Keratinocyte (primary cell): ENCODE data around the gene MRPL24. TPM values are rescaled to one million over a fixed set of nuclear protein-coding genes. Genes with fewer than 3 reads are reported as not detected.

Experiments used
- DNase-seq: peaks from one replicate; pipeline ENCODE4 v3.0.0-alpha.2; 2011; ENCODE audit warnings: low read depth, missing footprints, low spot score
- FAIRE-seq: peaks from 2 replicates; lab custom pipeline; 2011; peaks lifted over from hg19 to GRCh38; lab: Jason Lieb, UNC
- H2AFZ ChIP-seq: 2 replicates; pipeline ENCODE4 v1.6.0; 2012; ENCODE audit warnings: low read length, control low read depth, inconsistent platforms; ENCODE audit not compliant: control insufficient read depth
- H3K27ac ChIP-seq: 2 replicates; pipeline ENCODE4 v1.5.1; 2011; ENCODE audit warnings: low read length; ENCODE audit not compliant: control insufficient read depth, insufficient read depth
- H3K27me3 ChIP-seq: 3 replicates; pipeline ENCODE4 v1.6.0; 2011; ENCODE audit warnings: low read length; ENCODE audit not compliant: control insufficient read depth, insufficient read depth; ENCODE audit errors: extremely low read depth
- H3K36me3 ChIP-seq, 2 experiments: 2 replicates in 1 of 2; 3 replicates in 1 of 2; pipeline ENCODE4 v1.5.1; 2011; ENCODE audit warnings: low read length in 2 of 2, mild to moderate bottlenecking in 1 of 2; ENCODE audit not compliant: control insufficient read depth in 2 of 2, insufficient read depth in 2 of 2; ENCODE audit errors: extremely low read depth in 1 of 2
- H3K4me1 ChIP-seq: 3 replicates; pipeline ENCODE4 v1.5.1; 2011; ENCODE audit warnings: low read length; ENCODE audit not compliant: control insufficient read depth, insufficient read depth; ENCODE audit errors: extremely low read depth
- H3K4me2 ChIP-seq: 3 replicates; pipeline ENCODE4 v1.6.0; 2011; ENCODE audit warnings: low read depth, low read length; ENCODE audit not compliant: control insufficient read depth, insufficient read depth; ENCODE audit errors: extremely low read depth
- H3K4me3 ChIP-seq, 3 experiments: fragments of 200-600 bp in 1 of 3; sonication (generic) in 1 of 3; 2 replicates in 2 of 3; 3 replicates in 1 of 3; pipeline ENCODE4 v1.5.1; 2011 to 2016; ENCODE audit warnings: low read length in 3 of 3, mild to moderate bottlenecking in 3 of 3, control low read depth in 2 of 3, inconsistent platforms in 1 of 3, low read depth in 1 of 3, mixed read lengths in 1 of 3, mixed run types in 1 of 3, moderate library complexity in 1 of 3; ENCODE audit not compliant: control insufficient read depth in 2 of 3, insufficient read depth in 2 of 3; ENCODE audit errors: extremely low read depth in 1 of 3
- H3K79me2 ChIP-seq: 2 replicates; pipeline ENCODE4 v1.6.0; 2012; ENCODE audit warnings: low read length; ENCODE audit not compliant: control insufficient read depth, insufficient read depth
- H3K9ac ChIP-seq: 3 replicates; pipeline ENCODE4 v1.6.0; 2011; ENCODE audit warnings: low read length; ENCODE audit not compliant: control insufficient read depth, insufficient read depth; ENCODE audit errors: extremely low read depth
- H3K9me1 ChIP-seq: 3 replicates; pipeline ENCODE4 v1.6.0; 2011; ENCODE audit warnings: low read length; ENCODE audit not compliant: control insufficient read depth, insufficient read depth; ENCODE audit errors: extremely low read depth
- H3K9me3 ChIP-seq: 2 replicates; pipeline ENCODE4 v1.5.1; 2012; ENCODE audit warnings: low read depth, low read length; ENCODE audit not compliant: control insufficient read depth
- H4K20me1 ChIP-seq: 3 replicates; pipeline ENCODE4 v1.6.0; 2011; ENCODE audit warnings: low read length; ENCODE audit not compliant: control insufficient read depth, insufficient read depth; ENCODE audit errors: extremely low read depth
- EZH2 ChIP-seq: IDR thresholded peaks from one replicate; pipeline ENCODE4 v1.6.1; 2012; ENCODE audit warnings: inconsistent platforms, mild to moderate bottlenecking, low read length, moderate library complexity
- dilution Hi-C: fragments of 300-500 bp; cut with MboI; formaldehyde crosslinking; loops from one replicate; pipeline ENCODE4 v1.7.0; 2020; ENCODE audit warnings: low sequenced_read_pairs; ENCODE audit not compliant: extremely low pct_ligation_motif_present
- polyA plus RNA-seq, 5 experiments: library from polyadenylated mRNA; depleted of rRNA in 3 of 5; stranded (reverse) in 3 of 5; stranded (forward) in 1 of 5; unstranded in 1 of 5; fragments of >200 nt; gene quantifications; 1 replicate in 1 of 5; 2 replicates in 3 of 5; 3 replicates in 1 of 5; pipeline versions ENCODE4 v1.2.1 to v1.2.3, GENCODE V29; 2011 to 2012; ENCODE audit warnings: missing spikeins in 2 of 5, low read depth in 1 of 5, low replicate concordance in 1 of 5
- TF ChIP-seq, protein P1 (sequence below), 3 experiments: IDR thresholded peaks in 1 of 3; conservative IDR thresholded peaks in 1 of 3; optimal IDR thresholded peaks in 1 of 3; 2 replicates in 2 of 3; 3 replicates in 1 of 3; pipeline versions ENCODE3 to v1.5.1; 2011; ENCODE audit warnings: low read length in 3 of 3, mild to moderate bottlenecking in 3 of 3, moderate library complexity in 2 of 3, control low read depth in 1 of 3, inconsistent platforms in 1 of 3; ENCODE audit not compliant: insufficient read depth in 2 of 3; ENCODE audit errors: extremely low read depth in 1 of 3

The MRPL24 gene
- polyA plus RNA-seq, 1 donor (not counting 4 experiments of a cell fraction or from before 2014, with no cell fraction given): 157 TPM

DNA sequence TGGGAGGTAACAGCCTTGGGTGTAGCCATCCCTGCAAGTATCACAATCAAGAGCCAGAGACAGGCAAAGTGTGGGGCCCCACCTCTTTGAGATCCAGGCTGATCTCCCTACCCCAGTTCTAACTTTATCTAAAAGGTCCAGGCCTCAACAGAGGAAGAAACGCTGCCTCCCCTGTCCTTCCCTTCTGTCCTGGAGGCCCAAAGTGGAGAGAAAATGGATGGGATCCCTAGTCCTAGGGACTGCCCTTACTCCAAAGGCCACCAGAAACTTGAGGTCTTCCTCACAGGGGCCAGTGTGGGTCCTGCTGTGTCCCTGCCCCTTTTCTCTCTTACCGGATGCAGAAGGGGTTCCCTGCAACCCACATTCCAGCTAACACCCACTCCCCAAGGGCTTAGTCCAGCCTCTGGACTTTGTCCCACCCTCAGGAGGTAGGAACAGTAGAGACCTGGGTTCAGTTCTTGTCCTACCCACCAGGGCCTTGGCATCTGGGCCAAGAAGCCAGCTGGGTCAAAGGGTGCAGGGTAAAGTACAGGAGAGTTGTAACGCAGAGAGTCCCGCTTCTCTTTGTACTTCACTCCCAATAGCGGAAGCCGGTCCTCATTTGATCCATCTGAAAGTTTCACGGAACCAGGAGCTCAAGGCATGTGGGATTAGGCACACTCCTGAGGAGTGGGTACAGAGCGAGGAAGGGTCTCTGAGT, 8.7 kb upstream of the MRPL24 start:
- Histone ChIP-seq H3K9ac (peak overlapping the region; percentile 100), H3K9me1 (no peaks in the 10 kb centered on the region), H3K4me2 (peak overlapping the region; percentile 100), H3K4me3 (peak overlapping the region; percentile 88 to 99 (median 97)), H3K4me1 (peaks cover 46% of the 10 kb centered on the region), H3K36me3 (peaks cover 12 to 28% of the 10 kb centered on the region in 2 experiments), H3K79me2 (peaks cover 78% of the 10 kb centered on the region), H3K9me3 (no peaks in the 10 kb centered on the region), H2AFZ (no peak overlapping the region), H3K27ac (peak overlapping the region; percentile 98), H4K20me1 (no peaks in the 10 kb centered on the region), H3K27me3 (no peaks in the 10 kb centered on the region)
- TF ChIP-seq, protein P1, sequence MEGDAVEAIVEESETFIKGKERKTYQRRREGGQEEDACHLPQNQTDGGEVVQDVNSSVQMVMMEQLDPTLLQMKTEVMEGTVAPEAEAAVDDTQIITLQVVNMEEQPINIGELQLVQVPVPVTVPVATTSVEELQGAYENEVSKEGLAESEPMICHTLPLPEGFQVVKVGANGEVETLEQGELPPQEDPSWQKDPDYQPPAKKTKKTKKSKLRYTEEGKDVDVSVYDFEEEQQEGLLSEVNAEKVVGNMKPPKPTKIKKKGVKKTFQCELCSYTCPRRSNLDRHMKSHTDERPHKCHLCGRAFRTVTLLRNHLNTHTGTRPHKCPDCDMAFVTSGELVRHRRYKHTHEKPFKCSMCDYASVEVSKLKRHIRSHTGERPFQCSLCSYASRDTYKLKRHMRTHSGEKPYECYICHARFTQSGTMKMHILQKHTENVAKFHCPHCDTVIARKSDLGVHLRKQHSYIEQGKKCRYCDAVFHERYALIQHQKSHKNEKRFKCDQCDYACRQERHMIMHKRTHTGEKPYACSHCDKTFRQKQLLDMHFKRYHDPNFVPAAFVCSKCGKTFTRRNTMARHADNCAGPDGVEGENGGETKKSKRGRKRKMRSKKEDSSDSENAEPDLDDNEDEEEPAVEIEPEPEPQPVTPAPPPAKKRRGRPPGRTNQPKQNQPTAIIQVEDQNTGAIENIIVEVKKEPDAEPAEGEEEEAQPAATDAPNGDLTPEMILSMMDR (optimal IDR thresholded peaks at IDR 0.05 in 1 of 3, IDR thresholded peaks at IDR 0.05 in 1 of 3, conservative IDR thresholded peaks at IDR 0.05 in 1 of 3; ENCODE audit: extremely low read depth in 1 of 3, insufficient read depth in 2 of 3, low read length in 3 of 3): no peak
- no peak for TF ChIP-seq EZH2
- FAIRE-seq (no peak), DNase-seq (no peak)
- dilution Hi-C loops: no loop called here

DNA sequence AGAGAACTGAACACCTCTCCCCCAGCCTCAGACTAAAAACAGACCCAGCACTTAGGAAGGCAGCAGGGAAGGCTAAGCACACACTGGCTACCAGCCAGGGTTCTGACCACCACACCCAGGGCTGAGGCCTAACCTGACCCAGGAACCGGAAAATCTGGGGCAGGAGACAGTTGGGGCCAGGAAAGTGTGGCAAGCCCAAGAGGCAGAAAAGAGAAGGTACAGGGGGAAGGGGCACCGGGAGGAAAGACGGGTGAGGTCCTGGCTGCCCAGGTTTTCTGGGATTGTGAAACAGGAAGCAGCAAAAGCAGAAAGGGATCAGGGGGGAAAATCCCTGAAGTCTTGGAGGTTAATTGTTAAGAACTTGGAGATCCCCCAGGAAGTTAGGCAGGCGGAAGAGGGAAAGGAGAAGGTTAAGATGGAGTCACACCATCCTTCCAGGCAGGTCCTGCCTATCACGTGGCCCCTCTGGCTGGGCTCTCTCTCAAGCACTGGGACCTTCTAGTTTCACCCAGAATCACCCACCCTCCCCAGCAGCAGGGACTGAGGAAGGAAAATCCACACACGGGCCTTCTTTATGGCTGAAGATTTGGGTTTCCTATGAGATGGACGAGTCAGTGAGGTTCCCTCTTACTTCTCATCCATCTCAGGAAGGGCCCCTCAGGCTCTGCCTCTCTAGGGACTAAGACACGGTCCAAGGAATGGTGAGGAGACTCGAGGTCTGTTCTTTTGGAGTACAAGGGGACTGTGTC, 8.0 kb upstream of the MRPL24 start:
- Histone ChIP-seq H3K9me3 (no peaks in the 10 kb centered on the region), H2AFZ (no peak overlapping the region), H3K4me1 (peaks cover 46% of the 10 kb centered on the region), H3K27ac (peak overlapping the region; percentile 98), H4K20me1 (no peaks in the 10 kb centered on the region), H3K4me3 (peak overlapping the region; percentile 88 to 99 (median 97)), H3K4me2 (peak overlapping the region; percentile 100), H3K27me3 (no peaks in the 10 kb centered on the region), H3K36me3 (peaks cover 16 to 28% of the 10 kb centered on the region in 2 experiments), H3K9me1 (no peaks in the 10 kb centered on the region), H3K9ac (peak overlapping the region; percentile 100), H3K79me2 (peaks cover 81% of the 10 kb centered on the region)
- FAIRE-seq (no peak), DNase-seq (no peak)
- dilution Hi-C loops: no loop called here
- TF ChIP-seq EZH2: no peak
- TF ChIP-seq, protein P1 (optimal IDR thresholded peaks at IDR 0.05 in 1 of 3, IDR thresholded peaks at IDR 0.05 in 1 of 3, conservative IDR thresholded peaks at IDR 0.05 in 1 of 3; ENCODE audit: extremely low read depth in 1 of 3, insufficient read depth in 2 of 3, low read length in 3 of 3): no peak
